Measurements from ENCODE around the gene TFPI2.
"Not testable (repeated sequence)": the region's sequence is repeated elsewhere in the genome, so short reads cannot be mapped to it uniquely, and the experiment has no call there.

The TFPI2 gene

DNA sequence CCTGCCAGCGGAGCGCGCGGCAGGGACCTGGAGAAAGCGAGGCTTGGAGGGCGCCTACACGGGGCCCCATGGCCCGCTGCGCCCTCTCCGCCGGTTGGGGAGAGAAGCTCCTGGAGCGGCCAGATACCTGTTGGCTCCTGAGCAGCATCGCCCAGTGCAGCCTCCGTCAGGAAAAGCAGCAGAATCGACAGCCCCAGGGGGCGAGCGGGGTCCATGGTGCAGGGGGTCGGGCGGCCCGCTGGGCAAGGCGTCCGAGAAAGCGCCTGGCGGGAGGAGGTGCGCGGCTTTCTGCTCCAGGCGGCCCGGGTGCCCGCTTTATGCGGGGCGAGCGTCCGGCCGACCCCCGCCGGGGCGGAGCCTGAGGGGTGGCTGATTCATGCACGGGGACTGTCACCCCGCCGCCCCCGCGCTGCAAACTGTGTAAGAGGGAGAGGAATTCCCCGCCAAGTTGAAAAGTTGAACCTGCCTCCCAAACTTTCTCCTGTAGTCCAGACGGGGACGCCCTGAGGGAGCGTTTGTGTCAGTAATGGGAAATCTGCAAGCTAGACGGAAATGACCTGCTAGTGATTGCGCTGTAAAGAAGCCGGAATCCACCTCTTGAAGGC, at the start of gene TFPI2:
TSS of gene TFPI2 (minus strand) at position 290 of the 605 bp plus-strand sequence. CDS start at position 215, 75 bp downstream.
- no peak for DNase-seq (ENCODE audit: low read depth)

GRCh38 chr7:93938293-93938692, 47.7 kb upstream of the TFPI2 start:
- DNase-seq (ENCODE audit: low read depth): no peak

DNA sequence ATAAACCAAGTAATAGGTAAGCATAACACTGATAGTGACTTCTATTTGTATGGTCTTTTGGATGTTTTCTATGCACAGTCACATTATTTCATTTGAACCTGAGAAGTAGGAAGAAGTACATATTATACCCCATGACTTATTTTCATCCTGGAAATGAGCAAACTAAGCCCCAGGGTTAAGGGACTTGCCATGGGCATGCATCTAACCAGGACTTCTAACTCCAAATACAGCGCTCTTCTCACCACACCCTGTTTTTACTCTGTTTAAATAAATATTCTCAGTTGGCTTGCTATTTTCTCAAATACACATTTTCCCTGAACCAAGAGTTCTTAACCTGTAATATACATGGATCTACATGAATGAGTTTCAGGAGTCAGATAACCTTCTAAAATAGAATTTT, 47.3 kb upstream of the TFPI2 start:
- no peak for DNase-seq (ENCODE audit: low read depth)

- no peak for DNase-seq (ENCODE audit: low read depth)
Observed at GRCh38 chr7:93935102-93935501, 44.5 kb upstream of the TFPI2 start.

DNA sequence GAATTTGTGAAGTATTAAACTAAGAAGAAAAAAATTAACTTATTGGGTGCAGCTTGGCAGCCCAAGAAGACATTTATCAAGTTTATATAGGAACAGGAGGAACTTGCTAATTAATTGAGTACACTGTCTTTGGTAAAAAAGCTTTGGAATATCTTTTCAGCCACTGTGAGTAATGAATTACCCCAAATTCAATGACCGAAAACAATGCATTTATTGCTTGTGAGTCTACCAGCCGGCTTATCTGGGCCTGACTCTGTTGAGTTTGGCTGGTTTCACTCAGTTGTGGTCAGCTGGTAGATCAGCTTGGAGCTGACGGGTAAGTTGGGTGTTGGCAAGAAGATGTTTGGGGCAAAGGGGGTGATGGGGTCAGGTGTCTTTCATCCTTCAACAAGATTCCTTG, 42.6 kb upstream of the TFPI2 start:
- DNase-seq (ENCODE audit: low read depth): no peak

DNA sequence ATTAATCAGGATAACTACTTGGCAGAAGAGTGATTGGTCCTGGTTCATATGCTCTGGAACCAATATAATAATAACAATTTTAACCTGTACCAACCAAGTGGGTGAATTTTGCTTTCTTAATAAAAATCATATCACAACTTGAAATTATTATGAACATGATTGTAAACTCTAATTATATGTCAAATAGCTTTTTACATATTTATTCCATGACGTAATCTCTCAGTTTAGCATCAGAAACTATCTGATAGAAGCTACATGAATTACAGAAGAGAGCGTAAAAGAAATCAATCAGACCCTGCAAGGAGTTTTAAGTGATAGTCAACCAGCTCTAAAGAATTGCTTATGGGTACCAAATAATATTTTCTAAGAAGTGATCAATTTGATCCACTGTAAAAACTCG, 41.1 kb upstream of the TFPI2 start:
- DNase-seq (ENCODE audit: low read depth): no peak

- DNase-seq (ENCODE audit: low read depth): no peak
Observed at GRCh38 chr7:93927585-93927984, 37.0 kb upstream of the TFPI2 start.

GRCh38 chr7:93926800-93927199, 36.2 kb upstream of the TFPI2 start:
- no peak for DNase-seq (ENCODE audit: low read depth)

DNA sequence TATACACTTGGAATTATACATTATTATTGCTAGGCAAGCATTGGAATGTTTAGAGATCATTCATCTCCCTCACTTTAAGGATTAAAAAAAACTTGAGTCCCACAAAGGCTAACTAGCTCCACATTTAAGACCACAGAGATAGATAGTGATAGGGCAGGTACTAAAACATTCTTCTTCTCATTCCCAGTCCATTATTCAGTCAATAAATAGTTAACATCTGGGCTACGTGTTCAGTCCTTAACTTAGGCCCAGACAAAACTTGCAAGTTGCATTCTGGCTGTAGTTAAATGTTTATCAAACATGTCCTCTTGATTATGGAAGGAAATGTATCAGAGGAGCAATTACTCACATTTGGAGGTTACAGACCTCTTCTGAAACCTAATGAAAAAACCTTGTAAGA, 33.4 kb upstream of the TFPI2 start:
- DNase-seq (ENCODE audit: low read depth): no peak

GRCh38 chr7:93923296-93923695, 32.7 kb upstream of the TFPI2 start:
- DNase-seq (ENCODE audit: low read depth): no peak

DNA sequence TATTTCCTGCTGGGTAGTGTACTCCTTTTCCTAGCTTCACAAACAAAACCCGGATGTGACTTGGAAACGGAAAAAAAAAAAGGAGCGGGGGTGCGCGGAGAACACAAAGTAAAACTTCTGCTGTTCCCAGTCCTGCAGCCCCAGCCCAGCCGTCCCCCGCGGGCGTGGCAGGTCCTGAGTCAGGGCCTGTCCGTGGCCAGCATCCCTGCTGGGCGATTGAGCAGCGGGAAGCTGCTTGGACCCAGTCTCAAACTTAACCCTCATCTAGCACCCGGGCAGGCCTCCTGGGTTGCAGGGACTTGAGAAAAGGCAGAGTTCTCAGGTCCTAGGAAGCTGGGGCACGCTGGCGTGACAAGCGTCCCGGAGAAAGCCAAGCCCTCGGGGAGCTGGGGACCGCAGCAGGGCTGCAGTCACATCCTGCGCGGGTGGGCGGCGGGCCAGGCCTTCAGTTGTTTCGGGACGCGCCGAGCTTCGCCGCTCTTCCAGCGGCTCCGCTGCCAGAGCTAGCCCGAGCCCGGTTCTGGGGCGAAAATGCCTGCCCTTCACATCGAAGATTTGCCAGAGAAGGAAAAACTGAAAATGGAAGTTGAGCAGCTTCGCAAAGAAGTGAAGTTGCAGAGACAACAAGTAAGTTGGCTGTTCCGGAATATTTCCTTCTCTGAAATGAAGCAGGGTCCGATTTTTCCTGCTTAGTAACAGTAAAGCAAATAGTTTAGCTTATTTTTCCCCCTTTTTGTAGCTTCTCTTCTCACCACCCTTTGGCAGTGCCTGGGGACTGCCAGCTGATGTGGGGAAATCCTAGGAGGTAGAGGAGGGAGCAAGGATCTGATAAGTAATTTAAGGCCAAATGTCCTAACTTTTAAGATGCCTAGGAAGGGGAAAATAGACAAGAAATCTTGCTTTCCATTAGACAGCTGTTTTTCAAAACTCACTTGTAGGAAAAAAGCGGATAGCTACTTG, 31.3 kb upstream of the TFPI2 start, which contains the start of gene GNG11:
TSS of gene GNG11 (plus strand) at position 129 of the 960 bp plus-strand sequence. CDS start at position 532, 403 bp downstream.
- peak; percentile 52 for DNase-seq (ENCODE audit: low read depth)

DNA sequence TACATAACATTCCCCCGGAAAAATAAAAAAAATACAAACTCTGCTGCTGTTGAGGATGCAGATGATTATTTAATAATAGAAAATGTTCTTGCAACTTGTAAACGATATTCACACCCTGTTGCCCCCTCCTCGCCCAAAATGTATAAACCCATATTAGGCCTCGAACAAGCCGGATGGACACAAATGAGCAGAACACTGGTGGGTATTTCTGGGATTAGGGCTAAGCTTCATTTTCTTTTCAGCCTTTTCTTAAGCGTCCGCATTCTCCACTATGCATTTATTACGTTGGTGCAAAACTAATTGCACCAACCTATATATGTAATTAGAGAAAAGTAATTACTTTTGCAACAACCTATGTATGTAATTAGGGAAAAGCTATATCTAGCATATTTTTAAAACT, 30.6 kb upstream of the TFPI2 start:
- no peak for DNase-seq (ENCODE audit: low read depth)

DNA sequence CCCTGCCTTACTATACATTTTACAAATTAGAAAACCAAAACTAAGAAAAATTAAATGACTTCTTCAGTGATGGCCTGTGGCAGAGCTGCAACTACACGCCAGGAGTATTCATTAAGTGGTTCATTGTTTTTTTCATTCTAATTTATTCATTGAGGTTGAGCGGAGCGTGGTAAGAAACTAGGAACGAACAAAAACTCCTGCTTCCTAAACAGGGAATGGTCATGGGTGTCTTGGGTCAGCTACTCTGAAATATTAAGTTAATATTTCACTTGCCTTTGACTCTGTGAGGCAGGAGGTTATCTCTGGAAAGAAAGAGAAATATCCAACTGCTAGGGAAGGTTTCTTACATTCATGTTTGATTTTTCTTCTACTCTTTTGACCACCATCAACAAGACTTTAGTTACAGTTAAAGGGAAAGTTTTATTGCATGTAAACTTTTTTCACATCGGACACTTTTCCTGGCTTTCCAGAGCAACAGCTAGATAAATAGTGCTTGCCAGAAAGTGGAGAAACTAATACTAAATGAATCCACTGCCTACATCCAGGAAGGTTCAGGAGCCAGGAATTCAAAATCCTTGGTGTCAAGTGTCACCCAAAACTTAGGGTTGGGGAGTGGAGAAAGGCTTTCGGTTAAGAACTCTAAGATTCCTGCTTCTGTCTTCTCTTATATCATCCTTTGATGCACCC, 30.1 kb upstream of the TFPI2 start:
- no peak for DNase-seq (ENCODE audit: low read depth)

DNA sequence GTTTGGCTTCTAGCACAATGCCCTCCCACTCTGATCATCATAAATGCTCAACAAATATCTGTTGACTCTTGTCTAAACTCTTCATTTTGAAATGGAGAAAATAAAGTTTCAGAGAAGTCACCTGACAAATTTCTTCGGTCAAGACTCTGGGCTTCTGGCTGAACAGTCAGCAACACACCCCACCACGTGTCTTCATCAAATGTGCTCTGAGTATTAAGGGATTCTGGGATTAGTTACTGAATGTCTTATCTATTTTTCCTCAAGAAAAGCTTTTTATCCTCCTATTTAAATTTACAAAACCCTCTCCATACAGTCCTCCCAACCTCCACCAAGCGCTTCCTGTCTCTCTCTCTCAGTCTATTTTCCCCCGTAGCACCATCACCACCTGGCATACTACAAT, 25.8 kb upstream of the TFPI2 start:
- not testable (repeated sequence) for DNase-seq (ENCODE audit: low read depth)

- DNase-seq (ENCODE audit: low read depth): not testable (repeated sequence)
Observed at GRCh38 chr7:93915888-93916287, 25.3 kb upstream of the TFPI2 start.

DNA sequence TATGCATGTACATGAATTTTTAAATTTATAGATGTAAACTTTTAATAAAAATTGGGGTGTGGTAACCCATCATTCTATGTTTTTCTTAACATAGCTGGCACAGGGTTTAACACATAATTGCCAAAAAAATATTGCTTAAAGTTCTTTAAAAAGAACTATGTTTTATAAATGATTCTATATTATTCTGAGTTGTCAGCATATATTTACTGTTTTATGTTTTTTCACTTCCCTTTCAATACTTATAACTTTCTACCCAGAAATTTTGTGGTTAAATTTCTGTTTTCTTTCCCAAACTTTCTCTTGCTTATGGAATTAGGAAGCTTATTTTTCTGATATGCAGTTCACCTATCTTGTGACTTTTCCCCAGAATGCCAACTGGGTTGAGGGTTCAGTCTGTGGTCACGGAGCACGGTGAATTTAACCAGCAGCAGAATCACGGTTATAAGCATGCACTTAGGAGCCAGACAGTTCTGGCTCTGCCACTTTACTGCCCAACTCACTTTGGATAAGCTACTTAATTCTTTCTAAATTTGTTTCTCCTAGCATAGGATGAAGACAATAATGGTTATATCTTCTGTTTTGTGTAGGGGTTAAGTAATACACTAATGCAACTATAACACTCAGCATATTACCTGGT, 24.8 kb upstream of the TFPI2 start:
- not testable (repeated sequence) for DNase-seq (ENCODE audit: low read depth)

- DNase-seq (ENCODE audit: low read depth): no peak
Observed at GRCh38 chr7:93914581-93915066, 24.1 kb upstream of the TFPI2 start.

- DNase-seq (ENCODE audit: low read depth): no peak
Observed at GRCh38 chr7:93913197-93913596, 22.6 kb upstream of the TFPI2 start.

GRCh38 chr7:93911661-93912060, 21.1 kb upstream of the TFPI2 start:
- DNase-seq (ENCODE audit: low read depth): not testable (repeated sequence)

DNA sequence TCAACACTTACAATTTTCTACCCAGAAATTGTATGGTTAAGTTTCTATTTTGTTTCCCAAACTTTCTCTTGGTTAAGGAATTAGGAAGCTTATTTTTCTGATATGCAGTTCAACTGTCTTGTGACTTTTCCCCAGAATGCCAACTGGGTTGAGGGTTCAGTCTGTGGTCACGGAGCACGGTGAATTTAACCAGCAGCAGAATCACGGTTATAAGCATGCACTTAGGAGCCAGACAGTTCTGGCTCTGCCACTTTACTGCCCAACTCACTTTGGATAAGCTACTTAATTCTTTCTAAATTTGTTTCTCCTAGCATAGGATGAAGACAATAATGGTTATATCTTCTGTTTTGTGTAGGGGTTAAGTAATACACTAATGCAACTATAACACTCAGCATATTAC, 20.7 kb upstream of the TFPI2 start:
- DNase-seq (ENCODE audit: low read depth): not testable (repeated sequence)

- no peak for DNase-seq (ENCODE audit: low read depth)
Observed at GRCh38 chr7:93910076-93910994, 19.8 kb upstream of the TFPI2 start.

Measured in HS-27A (cell line).